ENCODE measurements around the gene ITGA1.

Gene ITGA1

GRCh38 chr5:52922384-52922783 is 134.7 kb downstream of the ITGA1 start:
- peak; percentile 53 for DNase-seq (ENCODE audit: extremely low read depth, low read depth)
- TF ChIP-seq CTCF (IDR thresholded peaks at IDR 0.05; ENCODE audit: low read depth, low read length) = no peak

DNA sequence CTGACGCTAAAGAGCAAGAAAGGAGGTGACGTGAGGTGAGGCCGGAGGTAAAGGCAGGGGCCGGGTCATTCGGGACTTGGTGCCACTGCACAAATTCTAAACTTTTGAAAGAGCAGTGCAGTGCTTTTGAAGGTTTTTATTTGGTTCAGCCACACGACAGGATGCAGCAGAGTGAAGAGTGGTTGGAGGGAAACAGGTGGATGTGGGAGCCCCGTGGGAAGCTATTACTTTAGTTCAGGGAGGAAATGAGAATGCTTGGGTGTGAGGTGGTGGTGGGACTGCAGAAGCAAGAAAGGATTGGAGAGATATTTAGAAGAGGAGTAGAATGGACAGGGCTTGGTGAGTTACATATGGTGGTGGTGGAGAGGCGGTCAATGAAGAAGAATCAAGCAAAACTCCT is 136.7 kb downstream of the ITGA1 start:
- DNase-seq (ENCODE audit: extremely low read depth, low read depth) = no peak

GRCh38 chr5:52925001-52925400 is 137.3 kb downstream of the ITGA1 start:
- TF ChIP-seq CTCF (IDR thresholded peaks at IDR 0.05; ENCODE audit: low read depth, low read length) = no peak
- DNase-seq (ENCODE audit: extremely low read depth, low read depth) = no peak

More for the DNA sequence above, 136.7 kb downstream of the ITGA1 start:
- TF ChIP-seq CTCF (IDR thresholded peaks at IDR 0.05; ENCODE audit: low read depth, low read length) = no peak

- no peak for TF ChIP-seq CTCF (IDR thresholded peaks at IDR 0.05; ENCODE audit: low read depth, low read length)
- no peak for DNase-seq (ENCODE audit: extremely low read depth, low read depth)
These were observed 141.0 kb downstream of the ITGA1 start for GRCh38 chr5:52928689-52929088.

- no peak for DNase-seq (ENCODE audit: extremely low read depth, low read depth)
- TF ChIP-seq CTCF (IDR thresholded peaks at IDR 0.05; ENCODE audit: low read depth, low read length) = no peak
These were observed 150.5 kb downstream of the ITGA1 start for GRCh38 chr5:52938226-52938625.

DNA sequence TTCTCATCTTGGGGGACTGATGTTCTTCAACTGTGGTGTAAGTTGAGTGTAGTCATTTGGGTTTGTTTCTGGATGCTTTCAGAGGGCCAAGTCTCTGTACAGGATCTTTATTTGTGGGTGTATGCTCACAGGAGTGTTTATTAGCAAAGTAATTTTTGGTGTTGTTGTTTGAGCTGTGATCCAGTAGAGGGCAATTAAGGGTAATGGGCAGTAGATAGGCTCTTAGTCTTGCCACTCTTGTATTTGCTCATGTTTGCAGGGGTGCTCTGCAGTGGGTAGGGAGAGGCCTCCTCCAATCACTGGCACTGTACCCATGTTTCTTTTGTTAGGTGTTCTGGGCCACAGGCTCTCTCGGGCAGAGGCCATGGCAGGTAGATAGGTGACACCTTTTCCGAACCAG is 155.6 kb downstream of the ITGA1 start:
- no peak for DNase-seq (ENCODE audit: extremely low read depth, low read depth)
- TF ChIP-seq CTCF (IDR thresholded peaks at IDR 0.05; ENCODE audit: low read depth, low read length) = no peak

DNA sequence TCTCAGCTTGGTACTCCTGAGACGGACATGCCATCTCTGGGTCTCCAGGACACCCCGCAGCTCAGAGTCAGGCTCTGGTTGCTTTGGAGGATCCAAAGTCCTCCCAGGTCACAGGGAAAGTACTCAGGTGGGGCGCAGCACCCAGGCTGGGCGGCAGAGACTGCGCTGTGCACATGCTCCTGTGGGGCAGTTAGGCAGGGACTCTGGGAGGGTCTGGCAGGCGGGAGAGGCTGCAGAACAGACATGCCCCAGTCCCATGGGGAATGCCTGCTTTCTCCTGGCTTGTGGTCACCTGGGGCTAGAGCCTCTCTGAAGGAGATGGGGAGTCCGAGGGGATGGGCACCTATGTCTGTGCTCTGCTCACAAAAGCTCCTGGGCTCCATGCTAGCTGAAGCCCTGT is 156.1 kb downstream of the ITGA1 start:
- no peak for TF ChIP-seq CTCF (IDR thresholded peaks at IDR 0.05; ENCODE audit: low read depth, low read length)
- no peak for DNase-seq (ENCODE audit: extremely low read depth, low read depth)

All from AG09319 (cell line).